Fibroblast of skin of back (primary cell): Measurements from ENCODE around the gene MAP2K1.

Source experiments
- DNase-seq: peaks from one replicate; pipeline ENCODE4 v3.0.0-alpha.2; 2013

MAP2K1 gene

DNA sequence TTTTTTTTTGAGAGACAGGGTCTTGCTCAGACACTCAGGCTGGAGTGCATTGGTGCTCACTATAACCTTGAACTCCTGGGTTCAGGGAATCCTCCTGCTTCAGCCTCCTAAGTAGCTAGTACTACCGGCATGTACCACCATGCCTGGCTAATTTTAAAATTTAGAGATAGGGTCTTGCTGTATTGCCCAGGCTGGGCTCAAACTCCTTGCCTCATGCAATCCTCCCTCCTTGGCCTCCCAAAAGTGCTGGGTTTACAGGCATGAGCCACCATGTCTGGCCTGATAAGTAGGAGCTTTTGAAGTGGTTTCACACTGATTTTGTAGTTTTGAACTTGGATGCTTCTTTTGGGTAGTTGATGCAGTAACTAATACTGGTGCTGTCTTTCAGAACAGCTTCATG is 7.8 kb downstream of the MAP2K1 start:
- no peak for DNase-seq

- no peak for DNase-seq
Observed at GRCh38 chr15:66394915-66395314, 8.2 kb downstream of the MAP2K1 start.

DNA sequence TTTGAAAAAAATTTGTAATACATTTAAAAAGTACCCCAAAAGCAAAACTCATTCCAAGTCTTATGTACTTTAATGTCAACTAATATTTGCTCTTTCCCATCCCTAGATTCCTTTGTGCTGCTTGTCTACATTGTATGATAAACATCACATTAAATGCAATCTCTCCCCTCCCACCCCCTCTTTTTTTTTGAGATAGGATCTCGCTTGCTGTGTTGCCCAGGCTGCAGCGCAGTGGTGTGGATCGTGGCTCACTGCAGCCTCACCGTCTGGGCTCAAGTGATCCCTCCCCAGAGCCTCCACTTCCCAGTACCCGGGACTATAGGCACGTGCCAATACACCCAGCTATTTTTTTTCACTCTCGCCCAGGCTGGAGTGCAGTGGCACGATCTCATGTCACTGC is 12.6 kb downstream of the MAP2K1 start:
- no peak for DNase-seq

DNA sequence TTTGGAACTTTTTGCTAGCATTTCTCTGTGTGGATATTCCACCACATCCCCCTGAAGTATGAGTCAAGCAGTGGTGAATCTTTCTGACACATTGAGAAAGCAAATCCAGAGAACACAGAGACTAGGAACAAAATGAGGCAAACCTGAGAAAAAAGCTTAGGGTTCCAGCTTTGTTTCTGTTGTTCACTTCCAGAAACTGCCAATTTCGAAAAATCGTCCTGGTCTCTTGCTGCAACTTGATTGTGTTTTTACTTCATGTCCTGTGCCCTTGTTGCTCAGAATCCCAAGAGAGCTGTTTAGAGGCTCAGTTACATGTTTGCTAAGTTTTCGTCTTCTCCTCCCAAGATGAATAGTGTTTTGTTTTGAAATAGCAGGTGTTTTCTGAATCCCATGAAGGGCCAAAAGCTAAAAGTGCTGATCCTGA is 13.7 kb downstream of the MAP2K1 start:
- peak; percentile 31 for DNase-seq

DNA sequence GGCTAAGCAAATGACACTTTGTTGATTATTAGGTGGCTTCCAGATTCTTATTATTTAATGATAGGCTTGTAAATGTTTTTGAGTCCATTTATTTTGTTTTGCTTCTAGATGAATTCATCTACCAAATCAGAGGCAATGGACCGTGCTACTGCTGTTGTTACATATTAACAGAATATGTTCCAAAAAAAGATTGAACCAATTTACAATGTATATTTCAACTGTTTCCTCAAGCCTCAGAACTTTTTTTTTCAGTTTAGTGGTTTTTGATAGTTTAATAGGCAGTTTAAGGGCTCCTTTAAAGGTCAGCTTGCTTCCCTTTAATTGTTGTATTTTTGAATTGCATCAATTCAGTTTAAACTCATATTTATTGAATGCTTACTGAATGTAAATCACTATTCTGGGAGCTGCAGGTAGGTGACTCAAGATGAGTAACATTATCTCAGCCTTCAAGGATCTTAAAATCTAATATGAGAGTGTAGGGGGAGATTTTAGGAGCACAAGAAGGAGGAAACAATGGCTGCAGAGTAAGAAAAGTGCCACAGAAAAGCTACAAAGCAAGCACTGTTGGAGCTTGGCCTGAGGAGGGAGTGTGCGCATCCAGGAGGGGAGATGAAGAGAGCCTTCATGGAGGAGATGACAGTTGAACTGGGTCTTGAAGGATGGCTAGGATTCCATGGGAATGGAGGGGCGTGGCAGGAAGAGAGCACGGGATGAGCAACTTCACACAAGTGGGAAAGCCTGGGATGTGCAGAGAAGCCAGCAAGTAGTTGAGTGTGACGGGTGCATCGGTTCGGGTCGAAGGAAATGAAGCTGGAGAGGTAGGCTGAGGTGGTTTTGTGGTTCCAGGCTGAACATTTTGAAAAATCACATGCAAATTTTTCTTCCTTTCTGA is 14.7 kb downstream of the MAP2K1 start:
- peak; percentile 30 for DNase-seq

DNA sequence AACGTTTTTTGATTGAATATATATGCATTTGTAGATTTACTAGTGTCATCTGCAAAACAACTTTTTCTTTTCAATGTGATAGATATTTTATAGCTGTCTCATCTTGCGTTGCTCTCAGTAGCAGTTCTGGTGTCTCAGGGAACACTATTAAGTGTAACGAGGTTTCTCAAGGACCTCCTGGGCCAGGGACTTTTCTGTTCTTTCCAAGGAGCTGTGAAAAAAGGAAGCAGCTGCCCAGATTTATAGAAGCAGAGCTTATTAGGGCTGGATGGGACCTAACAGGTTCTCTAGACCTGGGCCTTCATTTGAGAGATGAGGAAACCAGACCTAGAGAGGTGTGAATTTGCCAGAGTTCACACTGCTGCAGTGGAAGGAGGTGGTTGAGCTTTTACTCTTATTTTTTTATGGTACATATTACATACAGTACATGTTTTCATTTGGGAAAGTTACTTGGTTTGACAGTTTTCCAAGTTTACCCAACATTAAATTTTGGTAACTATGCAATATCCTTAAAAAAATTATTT is 16.1 kb downstream of the MAP2K1 start:
- no peak for DNase-seq

DNA sequence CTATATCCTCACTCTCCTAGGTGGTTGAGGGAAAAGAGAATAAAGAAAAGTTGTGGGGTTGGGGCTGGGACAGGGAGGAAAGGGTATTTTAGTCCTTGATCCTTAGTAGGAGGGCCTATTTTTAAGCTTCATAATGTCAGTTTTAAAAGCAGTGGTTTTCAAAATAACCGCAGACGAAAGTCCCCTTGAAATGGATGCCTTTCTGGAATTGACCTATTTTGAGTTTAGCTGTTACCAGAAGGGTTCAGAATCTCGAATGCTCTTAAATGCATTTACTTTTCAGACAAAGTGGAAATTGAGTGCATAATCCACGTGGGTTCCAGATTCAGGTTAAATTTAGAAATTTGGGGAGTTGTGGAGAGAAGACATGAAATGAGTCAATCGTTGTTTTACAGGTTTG is 16.6 kb downstream of the MAP2K1 start:
- DNase-seq: no peak

DNA sequence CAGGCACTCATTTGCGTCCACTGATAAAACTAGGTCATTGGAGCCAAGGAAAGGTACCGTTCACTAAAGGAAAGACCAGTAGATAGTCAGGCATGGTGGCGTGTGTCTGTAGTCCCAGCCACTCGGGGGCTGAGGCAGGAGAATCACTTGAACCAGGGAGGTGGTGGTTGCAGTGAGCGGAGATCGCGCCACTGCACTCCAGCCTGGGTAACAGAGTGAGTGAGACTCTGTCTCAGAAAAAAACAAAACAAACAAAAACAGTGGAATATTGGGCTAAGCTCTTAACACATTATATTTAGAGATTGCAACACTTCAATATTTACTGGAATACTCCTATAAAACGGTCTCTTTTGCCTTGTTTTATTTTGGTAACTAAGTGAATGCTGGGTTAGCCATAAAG is 17.4 kb downstream of the MAP2K1 start:
- no peak for DNase-seq

- DNase-seq: no peak
Observed at GRCh38 chr15:66404532-66404931, 17.8 kb downstream of the MAP2K1 start.

- DNase-seq: no peak
Observed at GRCh38 chr15:66405007-66405406, 18.3 kb downstream of the MAP2K1 start.

GRCh38 chr15:66405615-66406014 is 18.9 kb downstream of the MAP2K1 start:
- DNase-seq: peak; percentile 57

DNA sequence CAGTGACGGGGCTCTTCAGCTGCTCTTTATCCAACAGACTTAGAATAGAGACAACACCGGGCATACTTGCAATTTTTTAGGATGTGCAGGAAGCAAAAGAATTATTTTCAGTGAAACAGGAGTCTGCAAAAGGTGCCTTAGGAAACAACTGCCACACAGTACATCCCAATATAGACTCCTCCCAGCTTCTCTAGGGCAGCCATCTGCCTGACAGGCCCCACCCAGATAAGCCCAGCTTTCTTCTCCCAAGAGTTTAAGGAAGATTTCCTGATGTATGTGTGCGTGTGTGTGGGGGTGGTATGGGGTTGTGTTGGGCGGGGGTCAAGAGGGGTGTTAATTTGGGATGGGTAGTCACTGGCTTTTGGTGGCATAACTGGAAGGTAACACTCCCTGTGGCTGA is 21.5 kb downstream of the MAP2K1 start:
- DNase-seq: no peak

DNA sequence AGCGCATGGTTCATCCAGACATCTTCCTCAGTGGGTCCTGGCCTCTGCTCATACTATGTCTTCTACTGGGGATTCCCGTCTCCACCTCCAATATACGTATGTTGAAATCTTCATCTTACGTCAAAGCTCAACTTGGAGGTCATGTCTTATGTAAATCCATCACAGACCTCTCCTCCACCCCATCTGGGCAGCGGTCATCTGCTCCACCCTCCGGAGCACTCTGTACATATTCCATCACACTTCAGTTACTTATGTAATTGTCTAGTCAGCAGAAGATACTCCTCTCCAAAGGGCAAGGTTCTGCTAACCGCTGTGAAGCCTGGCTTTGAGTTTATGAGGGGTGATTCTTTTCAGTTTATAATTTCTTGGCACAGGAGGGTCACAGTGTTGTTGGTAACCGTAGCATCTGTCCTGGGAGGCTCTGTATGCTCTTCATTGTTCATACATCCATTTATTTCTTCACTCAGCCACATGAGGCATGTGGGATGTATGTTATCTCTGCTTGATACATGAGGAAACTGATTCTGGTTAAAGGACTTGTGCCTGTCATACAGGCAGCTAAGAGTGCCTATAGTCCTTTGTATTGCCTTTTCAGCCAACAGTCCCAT is 22.1 kb downstream of the MAP2K1 start:
- no peak for DNase-seq

- DNase-seq: no peak
Observed at GRCh38 chr15:66409565-66410108, 22.9 kb downstream of the MAP2K1 start.

DNA sequence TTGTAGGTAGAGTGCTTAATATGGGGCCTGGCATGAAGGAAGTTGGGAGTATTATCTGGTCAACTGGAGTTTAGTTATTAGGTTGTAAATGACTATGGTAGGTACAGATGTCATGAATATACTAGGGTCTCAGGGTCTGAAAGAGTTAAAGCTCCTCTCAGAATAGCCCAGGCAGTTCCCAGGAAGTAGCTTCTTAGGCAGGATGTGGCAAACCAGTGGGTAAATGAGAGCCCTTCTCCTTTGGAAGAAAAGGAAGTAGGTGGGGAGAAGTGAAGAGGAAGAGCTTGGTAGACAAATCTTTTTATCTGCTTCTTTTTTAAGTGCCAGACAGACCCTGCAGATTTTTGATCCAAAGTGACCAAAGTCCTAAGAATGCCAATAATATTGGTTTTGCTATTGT is 24.5 kb downstream of the MAP2K1 start:
- no peak for DNase-seq

DNA sequence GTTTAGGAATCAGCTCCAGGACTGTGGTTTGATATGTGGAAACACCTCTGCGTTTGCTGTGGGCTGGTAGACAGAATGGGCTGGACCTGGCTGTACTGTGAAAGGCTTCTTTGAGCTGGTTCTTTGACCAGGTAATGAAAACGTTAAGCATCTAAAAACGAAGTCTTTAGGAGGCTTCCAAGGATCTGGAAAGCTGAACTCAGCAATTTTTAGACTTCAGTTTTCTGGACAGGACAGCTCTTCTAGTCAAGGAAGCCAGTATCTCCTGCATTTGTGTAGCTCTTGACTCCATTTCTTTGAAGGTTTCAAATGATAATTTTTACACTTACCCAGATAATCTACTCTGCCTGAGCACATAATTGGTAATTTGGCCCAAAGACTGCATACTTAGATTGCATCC is 25.5 kb downstream of the MAP2K1 start:
- no peak for DNase-seq

DNA sequence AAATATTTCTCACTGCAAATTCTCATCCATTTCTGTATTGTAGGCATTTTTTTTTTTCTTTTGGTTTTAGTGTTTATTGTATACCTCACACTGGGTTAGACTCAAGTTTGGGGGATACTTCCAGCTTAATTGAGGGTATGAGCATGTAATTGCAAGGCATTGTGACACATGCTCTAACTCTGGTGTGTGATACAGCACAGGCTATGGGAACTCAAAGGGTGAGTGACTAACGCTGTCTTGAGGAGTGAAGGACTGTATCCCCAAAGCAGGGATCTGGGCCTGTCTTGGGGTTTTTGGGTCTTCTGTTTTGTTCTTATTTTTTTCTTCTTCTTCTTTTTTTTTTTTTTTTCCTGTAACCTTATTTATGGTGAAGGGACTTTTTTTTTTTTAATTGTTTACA is 26.9 kb downstream of the MAP2K1 start:
- DNase-seq: no peak

- no peak for DNase-seq
Observed at GRCh38 chr15:66415360-66415759, 28.6 kb downstream of the MAP2K1 start.

DNA sequence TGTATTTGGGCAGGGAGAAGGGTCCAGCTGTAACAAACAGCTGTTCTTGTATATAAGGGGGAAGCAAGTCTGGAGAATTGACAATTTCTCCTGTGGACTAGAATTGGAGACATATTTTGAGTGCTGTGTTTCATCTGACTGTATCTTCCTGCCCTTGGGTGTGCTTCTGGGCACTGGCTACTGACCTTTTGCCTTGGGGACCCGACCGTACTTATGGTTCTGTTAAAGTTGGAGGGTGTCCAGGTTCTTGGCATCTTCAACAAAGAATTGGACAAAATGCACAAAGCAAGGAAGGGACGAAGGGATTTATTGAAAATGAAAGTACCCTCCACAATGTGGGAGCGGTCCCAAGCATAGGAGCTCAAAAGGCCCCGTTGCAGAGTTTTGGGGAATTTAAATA is 31.0 kb downstream of the MAP2K1 start:
- DNase-seq: no peak

- no peak for DNase-seq
Observed at GRCh38 chr15:66419471-66419870, 32.8 kb downstream of the MAP2K1 start.

DNA sequence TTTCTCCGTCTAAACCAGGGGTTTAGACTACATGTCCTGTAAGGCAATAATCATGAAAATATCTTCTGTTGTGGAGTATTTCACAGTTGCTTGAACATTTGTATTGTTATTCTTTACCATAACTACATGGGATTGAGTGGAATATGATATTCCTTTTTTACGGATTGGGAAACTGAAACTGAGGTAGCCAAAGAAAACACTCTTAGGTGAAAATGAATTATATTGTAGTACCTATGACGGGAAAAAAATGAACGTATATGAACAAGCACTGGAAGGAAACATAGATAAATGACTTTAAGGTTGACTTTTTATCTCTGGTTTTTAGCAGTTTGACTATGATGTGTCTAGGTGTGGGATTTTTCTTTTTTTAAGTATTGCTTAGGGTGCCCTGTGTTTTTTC is 35.6 kb downstream of the MAP2K1 start:
- no peak for DNase-seq

DNA sequence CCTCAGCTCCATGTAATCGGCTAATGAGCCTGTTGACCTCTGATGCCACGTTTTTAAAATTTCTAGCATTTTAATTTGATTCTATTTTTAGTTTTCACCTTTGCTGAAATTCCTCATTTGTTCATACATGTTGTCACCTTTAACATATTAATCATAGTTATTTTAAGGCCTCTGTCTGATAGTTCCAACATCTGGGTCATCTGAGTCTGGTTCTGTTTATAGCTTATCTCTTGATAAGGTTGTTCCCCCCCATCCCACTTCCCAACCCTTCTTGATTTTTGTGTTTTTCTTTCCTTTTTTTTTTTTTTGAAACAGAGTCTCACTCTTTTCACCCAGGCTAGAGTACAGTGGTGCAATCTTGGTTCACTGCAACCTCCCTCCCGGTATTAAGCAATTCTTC is 36.4 kb downstream of the MAP2K1 start:
- no peak for DNase-seq

DNA sequence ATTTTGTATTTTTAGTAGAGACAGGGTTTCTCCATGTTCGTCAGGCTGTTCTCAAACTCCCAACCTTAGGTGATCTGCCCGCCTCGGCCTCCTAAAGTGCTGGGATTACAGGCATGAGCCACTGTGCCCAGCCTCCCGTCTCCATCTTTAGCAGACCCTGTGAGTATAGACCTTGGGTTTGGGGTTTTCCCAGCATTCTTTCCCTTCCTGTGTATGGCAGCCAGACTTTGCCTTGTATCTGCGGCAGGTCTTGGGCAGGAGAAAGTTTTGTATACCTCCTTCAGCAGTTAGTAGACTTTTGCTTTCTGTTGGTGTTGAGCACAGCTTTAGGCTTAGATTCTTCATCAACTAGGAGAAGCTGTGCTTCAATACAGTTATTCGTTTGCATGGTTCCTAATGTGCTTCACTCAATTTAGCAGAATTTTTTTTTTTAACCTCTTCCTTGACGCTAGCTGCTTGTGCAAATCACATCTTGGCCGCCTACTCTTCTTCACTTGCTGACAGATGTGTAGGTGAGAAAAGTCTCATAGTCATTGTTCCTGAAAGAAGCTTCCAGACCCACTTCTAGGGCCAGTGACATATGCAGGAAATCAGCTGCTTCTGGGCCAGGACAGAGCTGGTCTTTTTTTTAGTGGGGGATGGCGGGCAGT is 38.4 kb downstream of the MAP2K1 start:
- DNase-seq: no peak
